MM.1S (cell line): ENCODE results near the gene PTGDR.

Experiments used
- DNase-seq: peaks from one replicate; pipeline ENCODE4 v3.0.0-alpha.2; 2015
- H2AFZ ChIP-seq: fragments of 300-600 bp; sonication (generic); 2 replicates; pipeline ENCODE4 v1.6.0; 2016; ENCODE audit warnings: antibody characterized with exemption, low read length
- H3F3A ChIP-seq: fragments of 300-600 bp; sonication (generic); 2 replicates; pipeline ENCODE4 v1.6.1; 2016; ENCODE audit warnings: mild to moderate bottlenecking, antibody characterized with exemption, low read length, moderate library complexity, mixed read lengths; ENCODE audit not compliant: insufficient read depth
- H3K27ac ChIP-seq: fragments of 300-600 bp; sonication (generic); 2 replicates; pipeline ENCODE4 v1.5.1; 2016; ENCODE audit warnings: mild to moderate bottlenecking, low read length
- H3K27me3 ChIP-seq: fragments of 300-600 bp; sonication (generic); replicated peaks from 2 replicates; pipeline ENCODE4 v1.6.0; 2016; ENCODE audit warnings: low read length; ENCODE audit not compliant: insufficient read depth
- H3K36me3 ChIP-seq: fragments of 300-600 bp; sonication (generic); replicated peaks from 2 replicates; pipeline ENCODE4 v1.6.1; 2016; ENCODE audit warnings: mild to moderate bottlenecking, low read length, mixed read lengths; ENCODE audit not compliant: insufficient read depth
- H3K4me1 ChIP-seq: fragments of 300-600 bp; sonication (generic); 2 replicates; pipeline ENCODE4 v1.6.1; 2016; ENCODE audit warnings: low read length, mixed read lengths
- H3K4me2 ChIP-seq: fragments of 300-600 bp; sonication (generic); 2 replicates; pipeline ENCODE4 v1.6.0; 2016; ENCODE audit warnings: low read depth, low read length
- H3K4me3 ChIP-seq: fragments of 300-600 bp; sonication (generic); 2 replicates; pipeline ENCODE4 v1.5.1; 2016; ENCODE audit warnings: low read length, mixed read lengths
- H3K79me2 ChIP-seq: fragments of 300-600 bp; sonication (generic); 2 replicates; pipeline ENCODE4 v1.6.1; 2016; ENCODE audit warnings: mixed run types, low read length, mixed read lengths
- H3K9ac ChIP-seq: fragments of 300-600 bp; sonication (generic); 2 replicates; pipeline ENCODE4 v1.6.1; 2016; ENCODE audit warnings: low read length, mixed read lengths
- H3K9me2 ChIP-seq: fragments of 300-600 bp; sonication (generic); replicated peaks from 2 replicates; pipeline ENCODE4 v1.6.1; 2016; ENCODE audit warnings: mild to moderate bottlenecking, low read length, mixed read lengths; ENCODE audit not compliant: insufficient read depth
- H3K9me3 ChIP-seq: fragments of 300-600 bp; sonication (generic); replicated peaks from 2 replicates; pipeline ENCODE4 v1.6.1; 2016; ENCODE audit warnings: mild to moderate bottlenecking, low read length, mixed read lengths; ENCODE audit not compliant: insufficient read depth
- H4K20me1 ChIP-seq: fragments of 300-600 bp; sonication (generic); 2 replicates; pipeline ENCODE4 v1.6.1; 2016; ENCODE audit warnings: mild to moderate bottlenecking, low read length, moderate library complexity, mixed read lengths; ENCODE audit not compliant: insufficient read depth
- EZH2 ChIP-seq: fragments of 300-600 bp; sonication (generic); optimal IDR thresholded peaks from 2 replicates; pipeline ENCODE3; 2017; ENCODE audit warnings: low read depth, mild to moderate bottlenecking, antibody characterized with exemption, low read length, mixed read lengths
- EZH2phosphoT487 ChIP-seq: fragments of 300-600 bp; sonication (generic); IDR thresholded peaks from 2 replicates; pipeline ENCODE4 v1.6.1; 2018; ENCODE audit warnings: antibody characterized with exemption, low read length
- TF ChIP-seq, protein P1 (sequence below): fragments of 300-600 bp; sonication (generic); IDR thresholded peaks from 2 replicates; pipeline ENCODE4 v1.5.1; 2016; ENCODE audit warnings: antibody characterized with exemption, low read length, mixed read lengths

Gene PTGDR, protein sequence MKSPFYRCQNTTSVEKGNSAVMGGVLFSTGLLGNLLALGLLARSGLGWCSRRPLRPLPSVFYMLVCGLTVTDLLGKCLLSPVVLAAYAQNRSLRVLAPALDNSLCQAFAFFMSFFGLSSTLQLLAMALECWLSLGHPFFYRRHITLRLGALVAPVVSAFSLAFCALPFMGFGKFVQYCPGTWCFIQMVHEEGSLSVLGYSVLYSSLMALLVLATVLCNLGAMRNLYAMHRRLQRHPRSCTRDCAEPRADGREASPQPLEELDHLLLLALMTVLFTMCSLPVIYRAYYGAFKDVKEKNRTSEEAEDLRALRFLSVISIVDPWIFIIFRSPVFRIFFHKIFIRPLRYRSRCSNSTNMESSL

DNA sequence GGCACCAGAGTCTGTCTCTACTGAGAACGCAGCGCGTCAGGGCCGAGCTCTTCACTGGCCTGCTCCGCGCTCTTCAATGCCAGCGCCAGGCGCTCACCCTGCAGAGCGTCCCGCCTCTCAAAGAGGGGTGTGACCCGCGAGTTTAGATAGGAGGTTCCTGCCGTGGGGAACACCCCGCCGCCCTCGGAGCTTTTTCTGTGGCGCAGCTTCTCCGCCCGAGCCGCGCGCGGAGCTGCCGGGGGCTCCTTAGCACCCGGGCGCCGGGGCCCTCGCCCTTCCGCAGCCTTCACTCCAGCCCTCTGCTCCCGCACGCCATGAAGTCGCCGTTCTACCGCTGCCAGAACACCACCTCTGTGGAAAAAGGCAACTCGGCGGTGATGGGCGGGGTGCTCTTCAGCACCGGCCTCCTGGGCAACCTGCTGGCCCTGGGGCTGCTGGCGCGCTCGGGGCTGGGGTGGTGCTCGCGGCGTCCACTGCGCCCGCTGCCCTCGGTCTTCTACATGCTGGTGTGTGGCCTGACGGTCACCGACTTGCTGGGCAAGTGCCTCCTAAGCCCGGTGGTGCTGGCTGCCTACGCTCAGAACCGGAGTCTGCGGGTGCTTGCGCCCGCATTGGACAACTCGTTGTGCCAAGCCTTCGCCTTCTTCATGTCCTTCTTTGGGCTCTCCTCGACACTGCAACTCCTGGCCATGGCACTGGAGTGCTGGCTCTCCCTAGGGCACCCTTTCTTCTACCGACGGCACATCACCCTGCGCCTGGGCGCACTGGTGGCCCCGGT is at the start of gene PTGDR:
PTGDR (plus strand) TSS at position 198 of the 778 bp plus-strand sequence; CDS start at position 315, 117 bp downstream.
- Histone ChIP-seq H3K36me3 (no peaks in the 10 kb centered on the region), H3K9ac (no peak within 1 kb of the TSS), H3K4me2 (no peak within 1 kb of the TSS), H3K27ac (no peak within 1 kb of the TSS), H2AFZ (no peak within 1 kb of the TSS), H3K27me3 (no peaks in the 10 kb centered on the region), H4K20me1 (no peaks in the 10 kb centered on the region), H3K9me3 (no peaks in the 10 kb centered on the region), H3K9me2 (no peaks in the 10 kb centered on the region), H3F3A (peaks cover 3% of the 10 kb centered on the region; the same call in 1 of the 2 replicates), H3K79me2 (no peaks in the 10 kb centered on the region), H3K4me3 (no peak within 1 kb of the TSS), H3K4me1 (peaks cover 22% of the 10 kb centered on the region)
- TF ChIP-seq EZH2phosphoT487 (no peak), EZH2 (no peak)
- TF ChIP-seq, protein P1, sequence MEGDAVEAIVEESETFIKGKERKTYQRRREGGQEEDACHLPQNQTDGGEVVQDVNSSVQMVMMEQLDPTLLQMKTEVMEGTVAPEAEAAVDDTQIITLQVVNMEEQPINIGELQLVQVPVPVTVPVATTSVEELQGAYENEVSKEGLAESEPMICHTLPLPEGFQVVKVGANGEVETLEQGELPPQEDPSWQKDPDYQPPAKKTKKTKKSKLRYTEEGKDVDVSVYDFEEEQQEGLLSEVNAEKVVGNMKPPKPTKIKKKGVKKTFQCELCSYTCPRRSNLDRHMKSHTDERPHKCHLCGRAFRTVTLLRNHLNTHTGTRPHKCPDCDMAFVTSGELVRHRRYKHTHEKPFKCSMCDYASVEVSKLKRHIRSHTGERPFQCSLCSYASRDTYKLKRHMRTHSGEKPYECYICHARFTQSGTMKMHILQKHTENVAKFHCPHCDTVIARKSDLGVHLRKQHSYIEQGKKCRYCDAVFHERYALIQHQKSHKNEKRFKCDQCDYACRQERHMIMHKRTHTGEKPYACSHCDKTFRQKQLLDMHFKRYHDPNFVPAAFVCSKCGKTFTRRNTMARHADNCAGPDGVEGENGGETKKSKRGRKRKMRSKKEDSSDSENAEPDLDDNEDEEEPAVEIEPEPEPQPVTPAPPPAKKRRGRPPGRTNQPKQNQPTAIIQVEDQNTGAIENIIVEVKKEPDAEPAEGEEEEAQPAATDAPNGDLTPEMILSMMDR, result no peak
- DNase-seq, result no peak

DNA sequence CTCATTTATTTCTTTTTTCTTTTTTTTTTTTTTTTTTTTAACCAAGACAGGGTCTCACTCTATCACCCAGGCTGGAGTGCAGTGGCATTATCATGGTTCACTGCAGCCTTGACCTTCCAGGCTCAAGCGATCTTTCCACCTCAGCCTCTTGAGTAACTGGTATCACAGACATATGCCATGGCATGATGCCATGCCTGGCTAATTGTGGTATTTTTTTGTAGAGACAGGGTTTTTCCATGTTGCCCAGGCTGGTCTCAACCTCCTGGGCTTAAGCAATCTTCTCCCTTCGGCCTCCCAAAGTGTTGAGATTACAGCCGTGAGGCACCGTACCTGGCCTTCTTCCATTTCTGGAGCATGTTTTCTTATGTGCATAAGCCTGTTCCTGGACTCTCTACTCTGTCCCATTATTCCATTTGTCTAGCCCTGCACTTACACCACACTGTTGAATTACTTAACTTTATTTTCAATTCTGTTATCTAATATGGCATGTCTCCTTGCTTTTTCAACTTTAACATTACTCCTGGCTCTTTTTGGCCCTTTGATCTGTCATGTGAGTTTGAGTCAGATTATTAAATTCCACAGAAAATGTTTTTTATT is 47.9 kb upstream of the PTGDR start:
- no peak overlapping the region for H3K4me2 ChIP-seq

DNA sequence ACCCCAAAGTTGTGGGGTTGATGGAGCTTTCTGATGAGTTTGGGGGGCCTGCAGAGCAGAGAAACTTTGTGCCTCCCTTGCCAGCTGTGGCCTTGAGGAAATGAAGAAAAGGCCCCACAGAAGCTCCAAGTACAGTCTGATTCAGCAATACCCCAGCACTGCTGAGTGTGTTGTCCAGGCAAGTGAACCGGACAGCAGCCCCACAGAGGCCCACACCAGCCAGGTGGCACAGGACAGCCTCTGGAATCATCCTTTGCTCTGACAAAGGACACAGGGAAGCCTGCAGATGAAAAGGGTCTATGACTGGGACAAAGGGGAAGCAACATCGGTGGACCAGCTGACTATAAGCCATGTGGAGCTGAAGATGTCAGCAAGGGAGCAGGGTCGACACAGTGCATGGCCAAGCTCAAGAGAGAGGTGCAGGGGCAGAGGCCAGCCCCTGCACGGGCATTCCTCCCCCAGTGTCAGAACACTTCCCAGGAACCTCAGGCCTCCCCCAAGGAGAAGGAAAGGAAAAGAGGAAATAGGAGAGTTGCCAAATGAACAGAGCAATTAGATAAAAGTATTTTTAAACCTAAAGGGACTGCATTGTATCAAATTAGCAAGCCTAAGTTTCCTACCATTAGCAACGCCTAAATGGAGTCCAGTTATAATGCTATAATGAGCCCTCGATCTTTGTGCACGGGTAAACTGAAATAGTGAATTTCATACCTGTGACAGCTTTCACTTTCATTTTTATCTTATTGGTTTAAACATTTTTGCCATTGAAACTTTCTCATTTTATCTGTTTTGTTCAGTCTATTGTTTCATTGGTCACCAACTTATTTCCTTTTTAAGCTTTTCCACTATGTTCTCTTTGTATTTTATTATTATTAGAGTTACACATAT is 46.3 kb upstream of the PTGDR start:
- Histone ChIP-seq H3K27ac (no peak overlapping the region), H3K9ac (no peak overlapping the region), H3K4me2 (peak overlapping the region; percentile 56), H4K20me1 (no peaks in the 10 kb centered on the region), H3F3A (no peaks in the 10 kb centered on the region), H3K9me3 (no peaks in the 10 kb centered on the region), H3K36me3 (no peaks in the 10 kb centered on the region), H3K4me1 (0 out of 2 replicates have a peak, but pooled peaks cover 4% of the 10 kb centered on the region), H3K9me2 (no peaks in the 10 kb centered on the region), H3K79me2 (no peaks in the 10 kb centered on the region), H2AFZ (peak overlapping the region; percentile 75), H3K4me3 (peak overlapping the region; percentile 33; the same call in 1 of the 2 replicates), H3K27me3 (no peaks in the 10 kb centered on the region)
- DNase-seq, result peak; percentile 34
- TF ChIP-seq EZH2phosphoT487, result no peak
- TF ChIP-seq, protein P1, result no peak
- TF ChIP-seq EZH2, result no peak

More for the DNA sequence above, 47.9 kb upstream of the PTGDR start:
- no peaks in the 10 kb centered on the region for H3K27me3 ChIP-seq
- no peaks in the 10 kb centered on the region for H3K9me3 ChIP-seq
- no peaks in the 10 kb centered on the region for H4K20me1 ChIP-seq
- H3K9ac ChIP-seq, result no peak overlapping the region
- no peaks in the 10 kb centered on the region for H3K36me3 ChIP-seq
- no peak overlapping the region for H3K4me3 ChIP-seq
- no peak for DNase-seq
- no peak overlapping the region for H3K27ac ChIP-seq
- no peaks in the 10 kb centered on the region for H3K9me2 ChIP-seq
- H3K79me2 ChIP-seq, result no peaks in the 10 kb centered on the region
- no peak for TF ChIP-seq EZH2phosphoT487
- H3K4me1 ChIP-seq, result 0 out of 2 replicates have a peak, but pooled peaks cover 4% of the 10 kb centered on the region
- no peak overlapping the region for H2AFZ ChIP-seq
- H3F3A ChIP-seq, result no peaks in the 10 kb centered on the region
